Activated CD8-positive, alpha-beta T cell treated with anti-CD3 and anti-CD28 coated beads, Interleukin-2, amount 10 ng/mL, durations not matched to agents 7 days and 5 days (primary cell): ENCODE results near the gene TARDBP. TPM values are rescaled to one million over a fixed set of nuclear protein-coding genes. Genes with fewer than 3 reads are reported as not detected.

Experiments
- total RNA-seq, 2 experiments: library from RNA; stranded (reverse); gene quantifications; one replicate each; pipeline ENCODE4 v1.2.3, GENCODE V29; 2021

Gene TARDBP
- total RNA-seq, 2 experiments from 2014 or later, result 175 to 178 TPM

Other genes starting within 250 kb of the TARDBP start
- gene CASZ1, start 216.0 kb upstream of the TARDBP start, total RNA-seq, result 10 to 100 TPM in 1 of 2 experiments, 1 to 10 TPM in 1; 9.9 to 10.2 TPM
- gene MASP2, start 34.6 kb downstream of the TARDBP start, total RNA-seq, result under 1 TPM in 1 of 2 experiments, not detected in 1; 0.21 TPM
- gene SRM, start 47.4 kb downstream of the TARDBP start, total RNA-seq, result 100 to 1,000 TPM; 146 to 154 TPM
- gene EXOSC10, start 87.2 kb downstream of the TARDBP start, total RNA-seq, result 10 to 100 TPM; 86.1 to 89.8 TPM
- not detected for gene ANGPTL7, start 176.7 kb downstream of the TARDBP start, total RNA-seq
- gene MTOR, start 249.9 kb downstream of the TARDBP start, total RNA-seq, result 10 to 100 TPM; 55.9 to 57.5 TPM